GM21576 (cell line): ENCODE results near the gene NTRK1.

Experiments
- ATAC-seq: cut with Tn5 transposase; IDR thresholded peaks from one replicate; pipeline ENCODE4 v1.9.1; 2021; ENCODE audit warnings: mild to moderate bottlenecking, moderate library complexity; ENCODE audit not compliant: unreplicated experiment

The NTRK1 gene

DNA sequence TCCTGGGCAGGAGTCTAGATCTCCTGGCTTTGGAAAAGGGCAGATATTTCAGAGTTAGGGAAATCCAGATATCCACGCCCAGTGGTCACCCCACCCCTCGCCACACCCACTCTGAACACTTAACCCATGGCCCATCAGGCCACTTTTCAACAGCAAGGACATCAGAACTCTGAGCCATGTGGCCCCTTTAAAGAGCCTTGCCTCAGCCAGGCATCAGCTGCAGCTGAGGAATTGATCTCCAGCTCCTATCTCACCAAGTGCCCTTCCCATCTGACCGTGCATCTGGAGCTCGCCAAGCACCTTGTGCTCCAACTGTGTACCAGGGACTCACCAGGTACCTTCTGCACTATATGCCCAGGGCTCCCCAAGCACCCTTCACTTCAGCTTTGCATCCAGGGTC, 23.8 kb upstream of the NTRK1 start:
- no peak for ATAC-seq

DNA sequence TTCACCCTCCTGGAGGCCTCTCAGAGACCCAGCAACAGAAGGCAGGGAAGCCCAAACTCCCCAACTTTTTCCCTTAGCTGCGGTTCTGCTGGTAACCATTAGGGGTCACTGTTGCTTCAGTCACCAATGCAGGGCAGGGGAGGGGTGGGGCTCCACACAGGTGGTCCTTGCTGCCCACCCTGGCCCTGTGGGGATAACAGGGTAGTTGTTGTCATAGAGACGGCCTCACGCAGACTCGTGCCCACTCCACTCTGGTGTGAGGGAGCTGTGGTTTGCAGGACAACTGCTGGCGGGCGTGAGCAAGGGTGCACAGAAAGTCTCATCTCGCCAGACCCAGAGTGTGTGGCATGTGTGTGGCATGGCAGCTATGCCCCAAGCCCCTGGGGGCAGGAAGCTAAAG, 21.7 kb upstream of the NTRK1 start:
- ATAC-seq: no peak

DNA sequence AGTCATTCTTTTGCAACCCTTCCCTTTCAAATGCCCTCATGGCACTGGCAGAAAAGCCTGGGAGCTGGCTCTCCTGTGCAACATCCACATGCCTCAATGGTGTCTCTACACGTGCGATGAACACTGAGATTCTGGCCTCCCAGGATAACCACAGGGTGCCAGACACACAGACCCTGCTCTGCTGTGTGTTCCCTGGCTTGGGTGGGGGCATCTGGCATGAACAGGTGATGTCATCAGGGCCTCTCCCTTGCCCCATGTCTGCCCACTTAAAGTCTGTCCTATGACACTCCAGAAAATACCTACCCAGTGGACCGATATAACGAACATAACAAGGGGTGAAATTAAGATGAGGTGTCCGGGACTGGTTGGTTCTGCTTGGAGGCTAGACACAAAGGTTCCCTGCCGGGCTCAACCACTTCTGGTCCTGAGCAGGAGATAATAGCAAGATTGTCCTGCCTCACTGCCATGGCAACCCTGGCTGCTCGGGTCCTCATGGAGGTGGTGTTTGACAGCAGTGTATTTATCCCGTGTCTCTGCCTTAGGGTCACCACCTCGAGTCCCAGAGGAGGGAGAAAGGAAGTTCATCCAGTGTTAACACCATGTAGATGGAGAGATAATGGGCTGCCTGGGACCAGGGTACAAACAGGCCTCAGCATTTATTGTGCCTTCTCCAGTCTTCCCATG, 21.1 kb upstream of the NTRK1 start:
- no peak for ATAC-seq

DNA sequence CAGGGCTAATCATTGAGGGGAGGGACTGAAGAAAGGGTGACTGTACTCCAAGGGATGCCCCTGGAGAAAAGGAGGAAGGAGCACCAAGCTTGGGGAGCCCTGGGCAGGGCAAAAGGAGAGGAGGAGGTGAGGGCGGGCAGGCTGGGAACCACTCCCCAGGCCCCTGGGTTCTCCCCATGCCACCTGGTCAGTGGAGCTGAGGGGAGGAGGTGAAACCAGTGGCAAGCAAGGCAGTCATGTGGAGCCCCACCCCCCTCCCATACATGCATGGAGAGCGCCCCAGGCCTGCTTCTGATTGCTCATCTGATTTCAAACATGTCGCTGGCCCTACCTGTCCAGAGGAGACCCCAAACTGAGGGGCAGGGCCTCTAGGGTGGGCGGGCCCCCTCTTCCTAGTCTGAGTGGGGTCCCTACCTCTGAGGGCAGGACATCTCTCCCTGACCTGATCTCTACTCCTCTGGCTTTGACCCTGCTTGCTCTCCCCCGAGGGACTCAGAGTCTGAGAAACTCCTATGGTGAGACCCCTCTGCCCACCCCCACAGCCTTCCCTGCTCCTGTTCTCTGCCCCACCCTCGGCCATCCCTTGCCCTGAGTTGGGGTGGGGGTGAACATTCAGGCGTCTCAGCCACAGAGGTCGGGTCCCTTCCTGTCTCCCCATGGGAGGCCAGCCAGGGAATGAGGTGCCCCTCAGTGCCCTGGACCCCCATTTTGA, 20.3 kb upstream of the NTRK1 start:
- no peak for ATAC-seq

DNA sequence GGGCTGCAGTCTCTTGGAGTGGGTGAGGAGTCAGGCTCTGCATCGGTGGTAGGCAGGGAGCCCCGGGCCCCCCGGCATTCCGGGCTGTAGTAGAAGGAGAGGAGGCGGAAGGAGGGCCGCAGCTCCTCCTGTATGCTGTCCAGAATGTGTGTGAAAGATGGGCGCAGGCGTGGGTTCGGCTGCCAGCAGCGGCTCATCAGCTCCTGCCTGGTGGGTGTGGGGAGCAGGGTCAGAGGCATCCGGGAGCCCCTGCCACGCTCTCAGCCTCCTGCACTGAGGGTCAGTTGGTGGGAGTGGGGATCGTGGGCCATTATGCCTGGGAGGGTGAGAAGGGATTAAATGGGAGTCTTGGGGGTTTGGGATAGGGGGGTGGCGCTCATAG, 19.8 kb upstream of the NTRK1 start:
- ATAC-seq: no peak

DNA sequence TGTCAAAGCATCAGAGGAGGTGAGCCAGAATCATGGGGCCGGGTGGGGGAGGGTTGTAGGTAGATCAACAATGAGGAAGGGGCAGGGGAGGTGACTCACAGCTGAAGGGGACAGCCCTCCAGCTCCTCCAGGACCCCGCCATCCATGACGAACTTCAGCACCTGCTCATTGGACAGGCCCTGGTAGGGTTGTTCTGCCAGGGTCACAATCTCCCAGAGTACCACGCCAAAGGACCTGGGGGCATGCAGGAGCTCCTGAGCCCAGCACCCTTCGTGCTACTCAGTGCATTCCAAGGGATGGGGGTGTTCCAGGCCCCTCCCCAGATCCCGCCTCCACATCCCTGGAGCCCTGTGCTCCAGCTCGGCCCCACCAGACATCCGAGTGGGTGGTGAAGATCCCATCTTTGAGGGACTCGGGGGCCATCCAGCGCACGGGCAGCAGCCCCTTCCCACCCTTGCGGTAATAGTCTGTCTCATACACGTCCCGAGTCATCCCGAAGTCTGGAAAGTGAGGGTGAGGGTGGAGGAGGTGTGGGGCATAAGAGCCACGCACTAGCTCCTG, 19.3 kb upstream of the NTRK1 start:
- no peak for ATAC-seq

DNA sequence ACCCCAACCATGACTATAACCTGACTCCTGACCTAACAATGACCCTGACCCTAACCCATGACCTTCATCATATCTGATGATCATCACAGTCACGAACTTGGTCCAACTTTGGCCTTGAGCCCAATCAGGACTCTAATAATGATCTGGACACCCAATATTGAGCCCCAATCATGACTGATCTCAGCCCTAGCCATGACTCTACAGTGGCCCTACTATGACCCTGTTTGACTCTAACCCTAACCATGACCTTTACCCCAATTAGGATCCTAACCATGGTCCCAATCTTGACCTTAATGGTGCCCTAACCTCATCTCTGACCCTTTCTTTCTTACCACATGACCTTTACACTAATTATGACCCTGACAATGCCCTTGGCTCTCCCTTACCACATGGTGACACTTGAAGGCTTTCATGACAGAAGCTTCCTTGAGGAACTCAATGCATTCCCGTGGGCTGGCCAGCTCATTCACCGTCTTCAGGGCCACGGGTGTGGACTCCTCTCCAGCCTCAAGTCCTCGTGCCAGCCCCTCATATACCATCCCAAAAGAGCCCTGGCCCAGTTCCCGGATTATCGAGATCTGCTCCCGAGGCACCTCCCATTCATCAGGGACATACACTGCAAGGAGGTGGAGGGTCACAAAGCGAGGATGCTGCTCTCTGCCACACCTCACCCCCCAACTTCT, 17.9 kb upstream of the NTRK1 start:
- ATAC-seq: no peak

DNA sequence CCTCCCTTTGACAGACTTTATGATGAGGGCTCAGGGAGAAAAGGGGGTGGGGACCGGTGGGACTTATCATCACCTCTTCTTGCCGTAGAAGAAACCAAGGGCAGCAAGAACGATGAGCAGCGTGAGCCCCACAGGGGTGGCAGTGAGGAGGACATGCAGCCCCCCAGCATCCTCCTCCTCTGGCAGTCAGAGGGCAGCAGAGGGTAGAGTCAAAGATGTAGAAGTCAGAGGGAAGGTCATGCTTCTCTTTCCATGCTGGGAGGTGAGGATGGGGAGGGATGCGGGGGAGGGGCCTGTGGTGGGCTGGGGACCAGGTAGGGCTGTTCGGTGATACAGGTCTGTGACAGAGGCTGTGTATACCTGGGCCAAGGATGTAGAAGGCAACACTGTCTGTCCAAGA, 16.6 kb upstream of the NTRK1 start:
- no peak for ATAC-seq

DNA sequence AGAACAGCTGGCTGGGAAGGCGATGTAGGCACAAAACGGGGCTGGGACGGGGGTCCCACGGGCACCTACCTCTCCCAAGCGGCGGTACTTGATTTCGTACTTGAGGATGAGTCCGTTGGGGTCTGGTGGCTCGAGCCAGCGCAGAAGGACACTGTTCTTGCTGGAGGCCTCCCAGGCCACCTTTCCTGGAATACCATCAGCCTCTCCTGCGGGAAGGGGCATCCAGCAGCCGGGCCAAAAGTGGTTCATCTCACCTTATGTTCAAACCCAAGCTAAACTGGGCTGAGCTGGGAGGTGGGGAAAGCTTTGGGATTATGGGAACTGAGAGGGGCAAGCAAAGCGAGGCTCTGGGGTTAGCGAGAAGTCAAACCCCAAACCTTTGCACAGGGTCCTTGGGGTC, 16.0 kb upstream of the NTRK1 start:
- no peak for ATAC-seq

DNA sequence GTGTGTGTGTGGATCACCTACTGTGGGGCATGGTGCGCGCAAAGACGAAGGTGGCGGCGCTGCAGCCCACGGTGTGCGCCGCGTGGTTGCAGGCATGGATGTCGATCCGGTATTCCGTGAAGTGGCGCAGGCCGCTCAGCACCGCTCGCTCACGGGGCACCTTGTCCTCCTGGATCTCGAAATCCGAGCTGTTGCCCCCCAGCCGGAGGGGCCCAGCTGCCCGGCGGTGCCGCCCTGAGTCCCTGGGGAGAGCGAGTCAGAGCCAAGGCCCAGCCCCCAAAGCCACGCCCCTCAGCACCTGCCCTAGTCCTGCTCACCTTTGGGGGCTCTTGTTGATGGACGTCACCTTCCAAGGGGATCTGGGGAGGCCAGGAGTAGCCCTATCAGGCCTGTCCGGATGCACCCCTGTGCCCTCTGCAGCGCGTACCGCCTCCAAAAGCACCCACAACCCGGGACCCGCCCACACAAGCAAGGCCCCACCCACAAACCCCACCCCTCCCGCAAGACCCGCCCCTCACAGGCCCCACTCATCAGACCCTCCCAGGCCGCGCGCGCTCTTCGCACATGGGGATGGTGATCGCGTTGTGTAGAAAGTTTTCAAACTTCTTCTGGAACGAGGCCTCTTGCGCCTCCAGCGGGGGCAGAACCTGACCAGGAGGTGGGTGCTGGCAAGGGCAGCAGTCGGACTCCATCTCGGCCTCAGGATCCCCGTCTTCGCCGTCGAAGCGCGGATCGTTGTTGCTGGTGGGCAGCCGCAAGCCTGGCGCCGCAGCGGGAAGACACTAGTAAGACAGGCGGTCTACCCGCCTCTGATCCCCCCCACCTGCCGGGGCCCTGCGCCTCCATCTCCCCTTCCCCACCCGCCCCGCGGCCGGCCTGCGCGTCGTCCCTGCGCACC, 15.4 kb upstream of the NTRK1 start:
- ATAC-seq: no peak

DNA sequence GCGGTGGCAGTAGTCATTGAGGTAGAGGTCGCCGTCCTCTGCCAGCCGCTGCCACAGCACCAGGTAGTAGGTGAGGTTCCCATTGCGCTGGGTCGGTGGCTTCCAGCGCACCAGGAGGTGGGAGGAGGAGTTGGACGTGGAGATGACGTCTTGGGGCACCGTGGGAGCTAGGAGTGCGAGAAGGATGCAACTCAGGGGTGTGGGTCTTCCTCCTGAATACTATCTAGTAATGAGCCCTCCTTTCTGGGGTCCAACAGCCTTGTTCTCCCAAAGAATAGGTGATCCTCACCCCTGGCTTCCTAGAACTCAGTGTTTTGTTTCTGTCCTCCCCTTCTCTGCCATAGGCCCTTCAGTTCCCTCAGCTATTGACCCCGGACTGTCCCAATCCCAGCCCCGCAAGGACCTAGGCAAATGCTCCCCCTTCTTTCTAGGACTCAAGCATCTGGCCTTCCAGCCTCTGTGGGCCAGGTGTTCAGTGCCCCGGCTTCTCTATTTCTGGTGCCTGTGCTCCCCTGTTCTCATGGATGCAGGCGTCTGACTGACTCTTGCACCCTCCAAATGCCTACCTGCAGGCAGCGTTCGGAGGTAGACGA, 14.6 kb upstream of the NTRK1 start:
- no peak for ATAC-seq

DNA sequence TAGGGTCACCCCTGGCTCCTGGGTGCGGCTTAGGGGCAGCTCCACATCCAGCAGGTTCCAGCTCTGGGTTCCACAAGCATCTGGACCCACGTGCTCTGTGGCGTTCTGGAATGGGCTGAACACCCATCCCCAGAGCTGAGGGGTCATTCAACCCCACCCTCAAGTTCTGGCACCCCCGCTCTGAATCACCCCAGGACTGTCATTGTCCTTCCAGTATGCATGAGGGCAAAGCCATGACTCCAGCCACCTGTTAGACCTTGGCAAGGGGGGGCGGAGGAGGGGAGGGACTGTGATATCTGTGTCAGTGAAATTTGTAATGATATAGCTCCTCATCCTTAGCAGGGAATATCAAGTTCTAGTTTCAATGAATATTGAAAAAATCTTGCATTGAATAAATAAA, 14.0 kb upstream of the NTRK1 start:
- ATAC-seq: no peak

DNA sequence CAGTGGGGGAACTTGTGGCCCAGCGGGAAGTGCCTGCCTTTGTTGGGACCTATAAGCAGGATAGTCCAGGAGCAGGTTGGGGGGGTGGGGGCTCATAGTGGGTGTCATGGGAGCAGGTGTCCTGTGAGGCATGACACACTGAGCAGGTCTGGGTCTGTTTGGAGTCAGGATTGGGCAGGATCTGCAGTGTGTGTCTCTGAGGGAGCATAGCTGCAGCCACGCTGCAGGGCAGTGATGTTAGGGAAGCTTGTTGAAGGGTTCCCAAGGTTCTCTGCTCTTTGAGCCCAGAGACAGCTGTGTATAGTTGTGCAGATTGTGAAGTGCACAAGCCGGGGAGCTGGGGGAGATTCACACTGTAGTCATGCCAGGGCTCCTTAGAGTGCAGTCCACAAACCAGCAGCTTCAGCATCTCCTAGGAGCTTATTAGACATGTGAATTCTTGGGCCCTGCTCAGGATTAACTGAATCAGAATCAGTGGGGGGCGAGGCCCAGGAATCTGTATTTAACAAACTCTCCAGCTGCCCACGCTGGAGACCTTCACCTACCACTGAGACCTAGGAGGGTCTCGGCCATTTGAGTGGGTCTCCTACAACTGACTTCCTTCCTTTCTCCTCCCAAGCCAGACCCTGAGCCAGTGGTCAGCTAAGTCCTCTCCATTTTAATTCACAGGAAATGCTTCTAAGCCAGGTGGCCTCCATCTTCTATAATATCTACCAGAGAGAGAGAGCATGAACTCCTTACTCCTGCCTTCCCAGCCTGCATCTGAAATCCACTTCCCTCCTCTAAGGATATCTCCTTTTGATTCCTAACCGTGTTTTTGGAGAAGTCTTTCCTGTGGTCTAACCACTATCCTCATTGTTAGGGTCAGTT, 12.8 kb upstream of the NTRK1 start:
- ATAC-seq: no peak

DNA sequence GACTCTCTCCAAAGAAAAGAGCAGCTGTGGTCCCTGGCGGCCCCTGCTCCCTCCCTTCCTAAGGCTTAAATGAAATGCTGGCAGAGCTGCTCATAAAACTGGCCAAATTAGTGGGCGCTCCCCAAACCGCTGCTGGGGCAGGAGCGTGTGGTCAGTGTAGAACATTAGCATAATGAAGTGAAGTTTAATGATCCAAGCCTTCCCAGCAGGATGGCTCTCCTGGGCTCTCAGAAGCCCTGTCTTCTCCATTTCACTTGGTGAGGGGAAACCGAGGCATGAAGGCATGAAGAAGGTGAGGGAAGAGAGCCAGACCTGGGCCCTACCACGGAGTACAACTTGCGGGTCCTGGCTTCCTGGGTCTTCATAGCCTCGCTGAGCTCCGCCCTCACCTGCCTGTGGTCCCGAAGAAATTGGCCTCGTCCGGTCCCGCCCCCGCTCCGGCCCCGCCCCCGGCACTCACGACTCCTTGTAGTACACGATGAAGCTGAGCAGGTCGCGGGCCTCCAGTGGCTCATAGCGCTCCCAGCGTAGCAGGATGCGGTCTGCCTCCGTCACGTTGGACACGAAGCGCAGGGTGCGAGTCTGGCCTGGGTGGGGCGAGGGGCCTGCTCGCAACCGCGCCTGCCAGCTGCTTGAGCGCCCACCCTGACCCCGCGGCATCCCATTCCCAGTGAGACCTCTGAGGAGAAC, 12.1 kb upstream of the NTRK1 start:
- no peak for ATAC-seq

DNA sequence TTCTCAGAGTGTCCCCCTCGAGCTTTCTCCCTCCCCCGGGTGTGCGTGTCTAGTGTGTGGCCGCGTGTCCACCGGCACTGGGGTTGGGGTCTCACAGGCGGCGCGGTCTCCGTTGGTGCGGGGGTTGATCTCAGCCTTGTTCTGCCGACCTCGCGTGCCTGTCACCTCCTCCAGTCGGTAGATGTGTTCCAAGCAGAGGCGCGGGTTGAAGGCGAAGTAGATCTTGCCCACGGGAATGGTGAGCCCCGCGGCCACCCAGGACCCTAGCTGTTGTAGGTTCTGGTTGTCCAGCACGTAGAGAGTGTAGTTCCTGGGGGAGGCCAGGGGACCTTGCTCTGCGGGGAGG, 11.5 kb upstream of the NTRK1 start:
- ATAC-seq: no peak

DNA sequence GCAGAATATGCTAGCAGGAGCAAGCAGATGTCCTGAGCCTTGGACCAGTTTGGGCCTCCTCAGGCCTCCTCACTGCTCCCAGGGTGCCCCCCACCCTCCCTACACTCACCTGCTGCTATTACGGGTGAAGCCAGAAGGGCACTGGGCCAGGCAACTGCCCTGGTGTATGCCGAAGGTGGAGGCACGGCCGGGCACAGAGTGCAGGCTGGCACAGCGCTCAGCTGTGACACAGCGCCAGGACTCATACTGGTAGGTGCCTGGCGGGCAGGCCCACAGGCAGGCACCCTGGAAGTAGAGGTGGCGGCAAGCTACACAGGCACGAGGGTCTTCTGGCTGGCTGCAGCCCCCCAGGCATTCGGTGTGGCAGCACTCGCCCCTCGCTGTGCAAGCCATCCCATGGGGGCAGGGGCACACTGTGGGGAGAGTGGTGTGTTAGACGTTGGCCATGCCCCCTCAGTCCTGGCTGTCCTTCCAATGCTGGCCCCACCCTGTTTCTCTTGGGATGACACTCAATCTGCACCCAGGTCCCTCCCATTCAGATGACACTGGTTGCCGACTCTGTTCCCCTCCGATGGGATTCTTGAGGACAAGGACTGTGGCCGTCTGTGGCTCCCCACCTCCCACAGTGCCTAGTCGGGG, 8.8 kb upstream of the NTRK1 start:
- no peak for ATAC-seq

DNA sequence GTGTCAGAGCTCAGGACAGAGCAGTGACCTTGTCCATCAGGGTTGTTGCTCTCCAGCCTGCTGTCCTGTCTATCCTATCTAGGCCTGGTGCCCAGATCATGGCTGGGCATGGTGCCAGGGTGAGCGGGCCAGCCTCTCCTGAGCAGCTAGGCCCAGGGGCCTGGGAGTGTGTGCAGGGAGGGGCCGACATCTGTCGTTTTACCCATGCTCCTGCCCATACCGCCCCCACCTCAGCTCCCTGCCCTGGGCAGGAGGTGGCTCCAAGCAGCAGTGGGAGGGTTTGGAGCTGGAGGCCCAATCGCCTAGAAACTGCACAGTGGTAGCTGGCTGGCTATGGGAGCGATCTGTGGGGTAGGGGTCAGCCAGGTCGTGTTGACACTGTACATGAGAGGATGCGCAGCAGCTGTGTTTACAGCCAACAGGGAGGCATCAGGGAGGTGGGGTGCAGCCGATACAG, 8.2 kb upstream of the NTRK1 start:
- ATAC-seq: no peak

DNA sequence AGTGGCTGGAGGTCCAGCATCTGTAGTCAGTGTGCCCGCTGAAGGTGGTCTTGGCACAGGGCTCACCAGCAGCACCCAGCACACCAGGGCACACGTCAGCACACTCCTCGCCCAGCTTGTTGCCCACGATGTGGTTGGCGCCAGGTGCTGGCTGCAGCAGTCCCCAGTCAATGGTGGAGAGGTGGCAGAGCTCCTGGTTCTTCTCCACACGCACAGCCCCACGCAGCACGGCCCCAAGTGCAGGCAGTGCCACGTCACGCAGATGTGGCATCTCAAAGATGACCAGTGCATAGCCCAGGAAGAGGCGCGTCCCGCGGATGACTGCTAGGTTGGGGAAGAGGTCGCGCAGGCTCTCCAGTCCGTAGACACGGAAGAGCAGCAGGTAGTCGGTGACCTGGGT, 6.9 kb upstream of the NTRK1 start:
- no peak for ATAC-seq

DNA sequence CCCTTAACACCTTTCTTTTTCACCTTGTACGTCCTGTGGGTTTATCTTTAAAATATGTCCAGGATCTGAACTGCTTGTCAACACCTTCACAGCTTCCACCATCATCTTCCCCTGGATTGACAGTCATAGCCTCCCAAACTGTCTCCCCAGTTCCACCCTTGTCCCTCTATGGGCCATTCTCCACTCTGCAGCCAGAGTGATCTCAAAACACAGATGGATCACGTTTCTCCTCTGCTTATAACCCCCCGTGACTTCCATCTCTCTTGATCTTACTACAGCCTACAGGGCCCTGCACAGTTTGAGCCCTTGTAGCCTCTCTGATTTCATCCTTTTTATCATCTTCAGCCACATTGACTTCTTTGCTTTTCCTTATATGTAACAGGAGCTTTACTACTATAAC, 6.0 kb upstream of the NTRK1 start:
- no peak for ATAC-seq
